ENCODE measurements around the gene CPNE6.

GRCh38 chr14:24093207-24093900, 22.0 kb downstream of the CPNE6 start:
- TF ChIP-seq BRCA1 (IDR thresholded peaks at IDR 0.05; ENCODE audit: low read depth, low read length) (no peak), EZH2 (IDR thresholded peaks at IDR 0.05; ENCODE audit: low read depth, low read length, severe bottlenecking) (no peak), TAF1 (IDR thresholded peaks at IDR 0.05; ENCODE audit: low read depth, low read length) (no peak), POLR2AphosphoS5 (IDR thresholded peaks at IDR 0.05; ENCODE audit: low read depth, low read length) (no peak), EP300 (IDR thresholded peaks at IDR 0.05; ENCODE audit: borderline replicate concordance in 1 of 2, low read depth in 2 of 2, low read length in 2 of 2) (no peak), CEBPB (IDR thresholded peaks at IDR 0.05; ENCODE audit: low read depth, low read length) (no peak), MAX (IDR thresholded peaks at IDR 0.05) (no peak), SIN3A (conservative IDR thresholded peaks at IDR 0.05 in 1 of 2, IDR thresholded peaks at IDR 0.05 in 1 of 2; ENCODE audit: low read depth in 1 of 2, low read length in 2 of 2) (no peak)
- TF ChIP-seq, protein P1, sequence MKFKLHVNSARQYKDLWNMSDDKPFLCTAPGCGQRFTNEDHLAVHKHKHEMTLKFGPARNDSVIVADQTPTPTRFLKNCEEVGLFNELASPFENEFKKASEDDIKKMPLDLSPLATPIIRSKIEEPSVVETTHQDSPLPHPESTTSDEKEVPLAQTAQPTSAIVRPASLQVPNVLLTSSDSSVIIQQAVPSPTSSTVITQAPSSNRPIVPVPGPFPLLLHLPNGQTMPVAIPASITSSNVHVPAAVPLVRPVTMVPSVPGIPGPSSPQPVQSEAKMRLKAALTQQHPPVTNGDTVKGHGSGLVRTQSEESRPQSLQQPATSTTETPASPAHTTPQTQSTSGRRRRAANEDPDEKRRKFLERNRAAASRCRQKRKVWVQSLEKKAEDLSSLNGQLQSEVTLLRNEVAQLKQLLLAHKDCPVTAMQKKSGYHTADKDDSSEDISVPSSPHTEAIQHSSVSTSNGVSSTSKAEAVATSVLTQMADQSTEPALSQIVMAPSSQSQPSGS (IDR thresholded peaks at IDR 0.05; ENCODE audit: low read length) = 0 out of 2 replicates have a peak, but pooled peaks have one; percentile 24

Measured in H1 (cell line).